CD4-positive, alpha-beta memory T cell (primary cell): Measurements from ENCODE around the gene VSTM4. TPM values are rescaled to one million over a fixed set of nuclear protein-coding genes. Genes with fewer than 3 reads are reported as not detected.

Experiments used
- CTCF ChIA-PET: fragments of 350-600 bp; sonication (Branson Sonifier 250); formaldehyde crosslinking; loops from one replicate; lab custom pipeline; 2021; ENCODE audit warnings: inconsistent platforms; ENCODE audit not compliant: partially characterized antibody; lab: Charles Lee
- POLR2A ChIA-PET: fragments of 350-600 bp; sonication (Branson Sonifier 250); formaldehyde crosslinking; loops from one replicate; lab custom pipeline; 2021; ENCODE audit not compliant: partially characterized antibody; lab: Charles Lee
- DNase-seq, 5 donors: peaks; one replicate each; pipeline versions ENCODE4 v3.0.0 to v3.0.0-alpha.2; 2020 to 2022; ENCODE audit warnings: mixed read lengths in 1 of 5
- H3K27ac ChIP-seq: one replicate; pipeline ENCODE4 v1.7.0; 2013; ENCODE audit warnings: low read depth, low read length
- H3K27me3 ChIP-seq: 2 replicates; pipeline ENCODE4 v1.7.0; 2013; ENCODE audit warnings: mild to moderate bottlenecking, low read length, moderate library complexity; ENCODE audit not compliant: insufficient read depth
- H3K36me3 ChIP-seq: 2 replicates; pipeline ENCODE4 v1.7.0; 2013; ENCODE audit warnings: mild to moderate bottlenecking, low read length, moderate library complexity; ENCODE audit not compliant: insufficient read depth
- H3K4me1 ChIP-seq: 2 replicates; pipeline ENCODE4 v1.7.0; 2013; ENCODE audit warnings: mild to moderate bottlenecking, low read length, moderate library complexity; ENCODE audit not compliant: insufficient read depth
- H3K4me3 ChIP-seq, 2 donors: one replicate each; pipeline ENCODE4 v1.7.0; 2013; ENCODE audit warnings: low read length in 2 of 2, mild to moderate bottlenecking in 1 of 2
- H3K9me3 ChIP-seq, 2 donors: one replicate each; pipeline ENCODE4 v1.7.0; 2013; ENCODE audit warnings: low read length in 2 of 2, control low read depth in 1 of 2; ENCODE audit not compliant: control insufficient read depth in 1 of 2
- H3K27ac Mint-ChIP-seq, 7 donors: one replicate each; pipeline ENCODE4 v1.8.0; 2020 to 2021; ENCODE audit warnings: mixed read lengths in 7 of 7, mild to moderate bottlenecking in 6 of 7, inconsistent platforms in 3 of 7, moderate library complexity in 3 of 7
- H3K27me3 Mint-ChIP-seq, 2 donors: one replicate each; pipeline ENCODE4 v1.8.0; 2020 to 2021; ENCODE audit warnings: mixed read lengths in 2 of 2
- H3K36me3 Mint-ChIP-seq, 2 donors: one replicate each; pipeline ENCODE4 v1.8.0; 2020 to 2021; ENCODE audit warnings: mixed read lengths in 2 of 2, inconsistent platforms in 1 of 2, mild to moderate bottlenecking in 1 of 2
- H3K4me1 Mint-ChIP-seq, 4 donors: one replicate each; pipeline ENCODE4 v1.8.0; 2020 to 2021; ENCODE audit warnings: mixed read lengths in 4 of 4, mild to moderate bottlenecking in 1 of 4
- H3K4me3 Mint-ChIP-seq, 8 donors: one replicate each; pipeline ENCODE4 v1.8.0; 2020 to 2021; ENCODE audit warnings: mixed read lengths in 8 of 8, mild to moderate bottlenecking in 7 of 8, moderate library complexity in 6 of 8, inconsistent platforms in 3 of 8
- H3K9me3 Mint-ChIP-seq, 8 donors: one replicate each; pipeline ENCODE4 v1.8.0; 2020 to 2021; ENCODE audit warnings: mixed read lengths in 8 of 8, mild to moderate bottlenecking in 5 of 8, inconsistent platforms in 3 of 8, moderate library complexity in 1 of 8
- intact Hi-C: fragments of 100-400 bp; cut with micrococcal nuclease; formaldehyde crosslinking; loops from one replicate; pipeline ENCODE4 v1.15.1; 2023
- polyA plus RNA-seq, 2 donors: library from polyadenylated mRNA; unstranded; fragments of 300-500 nt; fragmentation: Illumina TruSeq; gene quantifications; one replicate each; pipeline ENCODE4 v1.2.3, GENCODE V29; 2021
- total RNA-seq, 2 experiments: library from RNA; stranded (reverse); gene quantifications; one replicate each; pipeline ENCODE4 v1.2.3, GENCODE V29; 2021

VSTM4 gene
- total and polyA plus RNA-seq, 4 experiments from 2014 or later, result not detected

GRCh38 chr10:49021685-49022084 is 93.6 kb downstream of the VSTM4 start:
- Histone ChIP-seq H3K36me3 (no peaks in the 10 kb centered on the region), H3K27ac (no peak overlapping the region), H3K9me3 (no peaks in the 10 kb centered on the region), H3K4me1 (no peaks in the 10 kb centered on the region), H3K4me3 (no peak overlapping the region), H3K27me3 (no peaks in the 10 kb centered on the region)
- Mint-ChIP-seq H3K4me3 (no peak overlapping the region), H3K9me3 (peaks cover 0 to 5% (median 3%) of the 10 kb centered on the region in 8 donors), H3K4me1 (no peaks in the 10 kb centered on the region), H3K27ac (no peak overlapping the region), H3K36me3 (no peaks in the 10 kb centered on the region), H3K27me3 (peaks cover 5 to 16% of the 10 kb centered on the region in 2 donors)
- CTCF ChIA-PET, result no interaction called here
- DNase-seq, result no peak
- POLR2A ChIA-PET, result no interaction called here
- intact Hi-C loops, result no loop called here

DNA sequence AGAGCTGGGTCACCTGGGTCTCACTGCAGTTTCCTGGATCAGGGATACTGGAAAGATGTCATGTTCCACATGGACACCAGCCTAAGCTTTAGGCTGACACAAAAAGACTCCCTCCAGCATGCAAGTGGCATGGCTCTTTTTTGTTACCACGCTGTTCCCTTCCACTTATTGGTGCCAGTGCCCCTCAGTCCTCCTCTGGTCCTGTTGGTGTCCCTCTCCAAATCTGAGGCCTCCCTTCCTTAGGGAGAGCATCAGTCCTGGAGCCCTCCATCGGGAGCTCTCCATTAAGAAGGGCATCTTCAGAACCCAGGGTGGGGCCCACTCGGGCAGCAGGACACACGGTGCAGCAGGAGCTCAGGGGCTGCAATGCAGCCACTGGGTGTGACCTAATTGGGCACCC is 99.6 kb downstream of the VSTM4 start:
- H3K9me3 ChIP-seq, result no peaks in the 10 kb centered on the region
- no peaks in the 10 kb centered on the region for H3K36me3 ChIP-seq
- ChIA-PET POLR2A (no interaction called here), CTCF (interaction anchor here (0.6 kb wide), 1 partner anchor 1366 kb away, joined by 4 read pairs; no protein-coding TSS in a partner anchor)
- no peak for DNase-seq
- Mint-ChIP-seq H3K9me3 (peaks cover 0 to 5% (median 3%) of the 10 kb centered on the region in 8 donors), H3K4me3 (no peak overlapping the region), H3K27ac (no peak overlapping the region), H3K36me3 (no peaks in the 10 kb centered on the region), H3K27me3 (peaks cover 13 to 15% of the 10 kb centered on the region in 2 donors), H3K4me1 (peaks cover 0 to 1% (median 0%) of the 10 kb centered on the region in 4 donors)
- no peaks in the 10 kb centered on the region for H3K27me3 ChIP-seq
- H3K27ac ChIP-seq, result no peak overlapping the region
- H3K4me3 ChIP-seq, result no peak overlapping the region
- no peaks in the 10 kb centered on the region for H3K4me1 ChIP-seq
- intact Hi-C loops, result no loop called here

- no peak for DNase-seq
- Histone ChIP-seq H3K27ac (no peak overlapping the region), H3K4me3 (no peak overlapping the region), H3K4me1 (no peaks in the 10 kb centered on the region), H3K9me3 (no peaks in the 10 kb centered on the region), H3K27me3 (no peaks in the 10 kb centered on the region), H3K36me3 (no peaks in the 10 kb centered on the region)
- POLR2A ChIA-PET, result no interaction called here
- intact Hi-C loops, result no loop called here
- peaks cover 0 to 2% (median 0%) of the 10 kb centered on the region in 8 donors for H3K9me3 Mint-ChIP-seq
- no peaks in the 10 kb centered on the region for H3K36me3 Mint-ChIP-seq
- peak overlapping the region in 1 of 7 donors; percentile 19 for H3K27ac Mint-ChIP-seq
- H3K4me1 Mint-ChIP-seq, result peaks cover 0 to 1% (median under 1%) of the 10 kb centered on the region in 4 donors
- H3K27me3 Mint-ChIP-seq, result peaks cover 8 to 11% of the 10 kb centered on the region in 2 donors
- CTCF ChIA-PET, result no interaction called here
- no peak overlapping the region for H3K4me3 Mint-ChIP-seq
Observed at GRCh38 chr10:49012603-49013002, 102.7 kb downstream of the VSTM4 start.

DNA sequence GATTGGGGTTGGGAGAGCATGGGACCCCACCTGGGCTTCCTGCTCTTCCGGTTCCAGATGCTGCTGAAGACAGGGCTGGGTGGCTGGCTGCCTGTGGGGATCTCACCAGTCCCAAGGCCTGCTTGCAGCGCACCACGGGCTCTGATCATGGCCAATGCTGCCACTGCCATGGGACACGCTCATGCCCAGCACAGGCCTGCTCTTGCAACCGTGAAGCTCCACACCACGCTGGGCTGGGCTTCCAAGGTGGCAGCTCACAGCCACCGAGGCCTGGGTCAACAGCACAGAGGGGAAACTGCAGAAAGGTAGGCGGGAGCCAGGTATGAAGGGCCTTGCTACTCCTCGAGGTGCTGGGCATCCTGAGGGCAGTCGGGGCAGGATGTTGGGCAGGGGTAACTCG is 103.6 kb downstream of the VSTM4 start:
- no peak overlapping the region for H3K4me3 ChIP-seq
- ChIA-PET POLR2A (no interaction called here), CTCF (no interaction called here)
- H3K27ac Mint-ChIP-seq, result no peak overlapping the region
- H3K9me3 Mint-ChIP-seq, result peaks cover 0 to 2% (median 0%) of the 10 kb centered on the region in 8 donors
- H3K36me3 Mint-ChIP-seq, result no peaks in the 10 kb centered on the region
- H3K4me3 Mint-ChIP-seq, result no peak overlapping the region
- peaks cover 0 to 1% (median under 1%) of the 10 kb centered on the region in 4 donors for H3K4me1 Mint-ChIP-seq
- H3K27me3 ChIP-seq, result no peaks in the 10 kb centered on the region
- no peak overlapping the region for H3K27ac ChIP-seq
- no peaks in the 10 kb centered on the region for H3K9me3 ChIP-seq
- peaks cover under 1 to 9% of the 10 kb centered on the region in 2 donors for H3K27me3 Mint-ChIP-seq
- DNase-seq, result no peak
- no peaks in the 10 kb centered on the region for H3K36me3 ChIP-seq
- intact Hi-C loops, result no loop called here
- no peaks in the 10 kb centered on the region for H3K4me1 ChIP-seq

DNA sequence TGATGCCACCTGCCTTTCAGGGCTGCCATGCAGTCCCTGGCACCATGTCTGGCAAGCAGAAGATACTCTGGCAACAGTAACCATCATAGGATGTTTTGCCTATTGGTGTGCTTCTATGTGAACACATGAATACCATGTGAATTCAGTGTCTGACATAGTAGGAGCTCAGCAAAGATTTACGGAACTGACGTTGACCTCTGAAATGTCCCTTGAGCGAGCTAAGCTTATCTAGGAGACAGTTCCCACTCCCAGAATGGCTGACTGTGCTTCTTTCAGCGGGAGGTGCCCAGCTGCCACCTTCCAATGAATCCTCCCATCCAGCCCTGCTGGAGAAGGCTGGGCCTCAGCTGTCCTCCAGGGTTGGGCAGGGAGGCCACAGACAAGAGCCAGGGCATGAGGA is 104.5 kb downstream of the VSTM4 start:
- H3K27ac Mint-ChIP-seq, result no peak overlapping the region
- no peak overlapping the region for H3K4me3 ChIP-seq
- intact Hi-C loops, result no loop called here
- no peaks in the 10 kb centered on the region for H3K27me3 ChIP-seq
- H3K4me1 Mint-ChIP-seq, result peaks cover 0 to 2% (median under 1%) of the 10 kb centered on the region in 4 donors
- DNase-seq, result no peak
- no peaks in the 10 kb centered on the region for H3K9me3 ChIP-seq
- H3K27ac ChIP-seq, result no peak overlapping the region
- CTCF ChIA-PET, result no interaction called here
- H3K4me1 ChIP-seq, result no peaks in the 10 kb centered on the region
- POLR2A ChIA-PET, result no interaction called here
- no peak overlapping the region for H3K4me3 Mint-ChIP-seq
- no peaks in the 10 kb centered on the region for H3K36me3 ChIP-seq
- peaks cover 0 to 2% (median 0%) of the 10 kb centered on the region in 8 donors for H3K9me3 Mint-ChIP-seq
- no peaks in the 10 kb centered on the region for H3K36me3 Mint-ChIP-seq
- H3K27me3 Mint-ChIP-seq, result peaks cover 1 to 8% of the 10 kb centered on the region in 2 donors

GRCh38 chr10:49010295-49010694 is 105.0 kb downstream of the VSTM4 start:
- H3K4me3 Mint-ChIP-seq, result no peak overlapping the region
- Histone ChIP-seq H3K36me3 (no peaks in the 10 kb centered on the region), H3K4me1 (no peaks in the 10 kb centered on the region), H3K4me3 (no peak overlapping the region), H3K9me3 (no peaks in the 10 kb centered on the region), H3K27me3 (no peaks in the 10 kb centered on the region), H3K27ac (no peak overlapping the region)
- ChIA-PET CTCF (no interaction called here), POLR2A (no interaction called here)
- H3K4me1 Mint-ChIP-seq, result peaks cover 0 to 2% (median under 1%) of the 10 kb centered on the region in 4 donors
- H3K27ac Mint-ChIP-seq, result no peak overlapping the region
- H3K9me3 Mint-ChIP-seq, result peaks cover 0 to 2% (median 0%) of the 10 kb centered on the region in 8 donors
- intact Hi-C loops, result no loop called here
- no peaks in the 10 kb centered on the region for H3K36me3 Mint-ChIP-seq
- no peak for DNase-seq
- H3K27me3 Mint-ChIP-seq, result peaks cover 1 to 7% of the 10 kb centered on the region in 2 donors

- H3K27ac ChIP-seq, result no peak overlapping the region
- H3K36me3 ChIP-seq, result no peaks in the 10 kb centered on the region
- peaks cover 1 to 2% of the 10 kb centered on the region in 2 donors for H3K27me3 Mint-ChIP-seq
- no peak overlapping the region for H3K4me3 ChIP-seq
- H3K4me1 Mint-ChIP-seq, result peaks cover 0 to 1% (median under 1%) of the 10 kb centered on the region in 4 donors
- CTCF ChIA-PET, result interaction anchor here (1.3 kb wide), 1 partner anchor 399 kb away, joined by 3 read pairs; no protein-coding TSS in a partner anchor
- no peak for DNase-seq
- H3K4me3 Mint-ChIP-seq, result no peak overlapping the region
- peaks cover 0 to 2% (median 0%) of the 10 kb centered on the region in 8 donors for H3K9me3 Mint-ChIP-seq
- H3K27ac Mint-ChIP-seq, result no peak overlapping the region
- H3K36me3 Mint-ChIP-seq, result no peaks in the 10 kb centered on the region
- POLR2A ChIA-PET, result no interaction called here
- H3K4me1 ChIP-seq, result no peaks in the 10 kb centered on the region
- intact Hi-C loops, result no loop called here
- no peaks in the 10 kb centered on the region for H3K27me3 ChIP-seq
- H3K9me3 ChIP-seq, result no peaks in the 10 kb centered on the region
Observed at GRCh38 chr10:49009199-49009979, 105.9 kb downstream of the VSTM4 start.
